GM19395 (cell line): ENCODE measurements around the gene SULF2.

Experiments
- ATAC-seq: cut with Tn5 transposase; IDR thresholded peaks from one replicate; pipeline ENCODE4 v1.9.1; 2021; ENCODE audit warnings: mild to moderate bottlenecking, moderate library complexity; ENCODE audit not compliant: unreplicated experiment

Gene SULF2

GRCh38 chr20:47614703-47615309, 170.5 kb downstream of the SULF2 start:
- no peak for ATAC-seq

- no peak for ATAC-seq
These were observed 172.6 kb downstream of the SULF2 start for GRCh38 chr20:47612670-47613069.

- no peak for ATAC-seq
These were observed 173.5 kb downstream of the SULF2 start for GRCh38 chr20:47611785-47612184.

GRCh38 chr20:47610945-47611250, 174.4 kb downstream of the SULF2 start:
- ATAC-seq, result no peak

GRCh38 chr20:47610247-47610944, 174.9 kb downstream of the SULF2 start:
- peak; percentile 63 for ATAC-seq

GRCh38 chr20:47609001-47609400, 176.3 kb downstream of the SULF2 start:
- ATAC-seq, result no peak
